Adrenal gland (tissue), 19 donors: Measurements from ENCODE around the gene TFCP2L1. TPM values are rescaled to one million over a fixed set of nuclear protein-coding genes. Genes with fewer than 3 reads are reported as not detected.
"Not testable (repeated sequence)": the region's sequence is repeated elsewhere in the genome, so short reads cannot be mapped to it uniquely, and the experiment has no call there.

Experiments used
- DNase-seq, 7 donors: peaks; one replicate each; pipeline ENCODE4 v3.0.0-alpha.2; 2019 to 2020
- H3K27ac ChIP-seq, 5 donors: fragments of 200-600 bp; sonication (generic) in 4 of 5; 1 replicate in 3 of 5; 2 replicates in 2 of 5; pipeline versions ENCODE4 v1.5.1 to v1.8.0; 2016 to 2020; ENCODE audit warnings: mild to moderate bottlenecking in 1 of 5
- H3K27me3 ChIP-seq: fragments of 200-600 bp; 2 replicates; pipeline ENCODE4 v1.8.0; 2021
- H3K36me3 ChIP-seq, 2 donors: fragments of 200-600 bp; replicated peaks in 1 of 2; 1 replicate in 1 of 2; 2 replicates in 1 of 2; pipeline versions ENCODE4 v1.5.1 to v1.8.0; 2018 to 2022
- H3K4me1 ChIP-seq, 2 donors: fragments of 200-600 bp; replicated peaks in 1 of 2; 1 replicate in 1 of 2; 2 replicates in 1 of 2; pipeline versions ENCODE4 v1.5.1 to v1.8.0; 2018 to 2021
- H3K4me3 ChIP-seq, 4 donors: fragments of 200-600 bp; sonication (generic) in 3 of 4; one replicate each; pipeline ENCODE4 v1.5.1; 2016 to 2018
- H3K9me3 ChIP-seq, 3 donors: fragments of 200-600 bp; sonication (generic) in 1 of 3; replicated peaks in 1 of 3; 1 replicate in 2 of 3; 2 replicates in 1 of 3; pipeline versions ENCODE4 v1.5.1 to v1.8.0; 2016 to 2021
- POLR2A ChIP-seq, 2 donors: fragments of 450-650 bp; IDR thresholded peaks; one replicate each; pipeline ENCODE4 v1.6.1; 2017; ENCODE audit warnings: antibody characterized with exemption in 2 of 2, mild to moderate bottlenecking in 2 of 2, moderate library complexity in 1 of 2
- WGBS, 4 donors: extraction: QIAGEN DNeasy Blood & Tissue Kit in 2 of 4; methylation state at CpG; one replicate each; pipeline versions ENCODE4 v1.1.5 to v1.1.7; 2013 to 2017; 5-methylcytosine and 5-hydroxymethylcytosine counted together
- intact Hi-C, 2 donors: fragments of 100-400 bp; cut with DNase I; formaldehyde crosslinking; loops; one replicate each; pipeline versions ENCODE4 v1.14.1 to v1.15.0; 2022 to 2023
- long read RNA-seq, 10 donors: library from polyadenylated mRNA in 3 of 10; unstranded in 2 of 10; stranded (forward) in 1 of 10; transcript quantifications; one replicate each; pipeline ENCODE4 v2.0.0 and lab custom pipeline, GENCODE V29; 2021 to 2026
- polyA plus RNA-seq, 3 donors: library from polyadenylated mRNA; stranded (reverse); fragments of 200-250 nt in 2 of 3; fragments of 350-450 nt in 1 of 3; fragmentation: Illumina TruSeq in 1 of 3; extraction: RNeasy Lipid Tissue Mini Kit (QIAGEN cat#74804) in 1 of 3; gene quantifications; one replicate each; pipeline ENCODE4 v1.2.3, GENCODE V29; 2013 to 2014
- total RNA-seq, 9 donors: library from RNA; depleted of rRNA in 4 of 9; stranded (reverse); fragments of >200 nt in 4 of 9; fragments of 120-200 nt in 1 of 9; fragmentation: NEBNext Ultra II Directional in 1 of 9; extraction: Animal tissue kit (Norgen Biotek cat#: 25700) in 1 of 9; gene quantifications; one replicate each; pipeline versions ENCODE4 v1.1.0 to v1.2.4, GENCODE V29; 2013 to 2023
- TF ChIP-seq, protein P1 (sequence below), 6 experiments: fragments of 450-650 bp in 4 of 6; fragments of 200-600 bp in 2 of 6; sonication (generic) in 1 of 6; IDR thresholded peaks; 1 replicate in 5 of 6; 2 replicates in 1 of 6; pipeline versions ENCODE4 v1.5.1 to v1.8.0; 2016 to 2021; ENCODE audit warnings: antibody characterized with exemption in 6 of 6, mild to moderate bottlenecking in 2 of 6, moderate library complexity in 1 of 6
- donor health status: healthy with polysubstance abuse.
- donor health status: Bipolar disorder and iron deficiency.
- donor health status: DM: yes; HTN: yes; CAD: no.
- donor health status: DM: no; HTN: no; CAD: no.
- donor health status: DM: no; HTN: no; CAD: no.
- donor health status: DM: yes; HTN: yes; CAD: no.

The TFCP2L1 gene, protein sequence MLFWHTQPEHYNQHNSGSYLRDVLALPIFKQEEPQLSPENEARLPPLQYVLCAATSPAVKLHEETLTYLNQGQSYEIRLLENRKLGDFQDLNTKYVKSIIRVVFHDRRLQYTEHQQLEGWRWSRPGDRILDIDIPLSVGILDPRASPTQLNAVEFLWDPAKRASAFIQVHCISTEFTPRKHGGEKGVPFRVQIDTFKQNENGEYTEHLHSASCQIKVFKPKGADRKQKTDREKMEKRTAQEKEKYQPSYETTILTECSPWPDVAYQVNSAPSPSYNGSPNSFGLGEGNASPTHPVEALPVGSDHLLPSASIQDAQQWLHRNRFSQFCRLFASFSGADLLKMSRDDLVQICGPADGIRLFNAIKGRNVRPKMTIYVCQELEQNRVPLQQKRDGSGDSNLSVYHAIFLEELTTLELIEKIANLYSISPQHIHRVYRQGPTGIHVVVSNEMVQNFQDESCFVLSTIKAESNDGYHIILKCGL
- total RNA-seq (1 to 10 TPM in 5 of 9 donors, under 1 TPM in 4; 0.22 to 2.5 (median 1.5) TPM), polyA plus RNA-seq (under 1 TPM; 0.17 to 0.97 (median 0.18) TPM)
- long read RNA-seq, donor 1, result 0 reads
- long read RNA-seq, donor 2, result 0 reads
- long read RNA-seq, donor 3, result 0 reads
- long read RNA-seq, donor 4, result 0 reads
- long read RNA-seq, donor 5, result 0 reads
- long read RNA-seq, donor 6, result 0 reads
- long read RNA-seq, donor 7, result 0 reads
- long read RNA-seq, donor 8, result 0 reads
- long read RNA-seq, donor 9, result 0 reads
- long read RNA-seq, donor 10, result 0 reads

GRCh38 chr2:121284463-121285449 lies at the start of gene TFCP2L1:
Gene TFCP2L1 (minus strand): TSS chr2:121285202. CDS start chr2:121285109, 93 bp downstream.
- intact Hi-C loops, result no loop called here
- no peak within 1 kb of the TSS for H3K27ac ChIP-seq

GRCh38 chr2:121333834-121334558 lies 49.0 kb upstream of the TFCP2L1 start:
- H3K27me3 ChIP-seq, result no peaks in the 10 kb centered on the region
- no peak overlapping the region for H3K4me3 ChIP-seq
- 71 to 89% (median 78%) methylated on average over 5 to 12 of the region's 12 CpGs for WGBS, 4 donors
- intact Hi-C loops, result no loop called here
- H3K4me1 ChIP-seq, result no peaks in the 10 kb centered on the region
- no peak for TF ChIP-seq POLR2A (IDR thresholded peaks at IDR 0.05)
- TF ChIP-seq, protein P1, sequence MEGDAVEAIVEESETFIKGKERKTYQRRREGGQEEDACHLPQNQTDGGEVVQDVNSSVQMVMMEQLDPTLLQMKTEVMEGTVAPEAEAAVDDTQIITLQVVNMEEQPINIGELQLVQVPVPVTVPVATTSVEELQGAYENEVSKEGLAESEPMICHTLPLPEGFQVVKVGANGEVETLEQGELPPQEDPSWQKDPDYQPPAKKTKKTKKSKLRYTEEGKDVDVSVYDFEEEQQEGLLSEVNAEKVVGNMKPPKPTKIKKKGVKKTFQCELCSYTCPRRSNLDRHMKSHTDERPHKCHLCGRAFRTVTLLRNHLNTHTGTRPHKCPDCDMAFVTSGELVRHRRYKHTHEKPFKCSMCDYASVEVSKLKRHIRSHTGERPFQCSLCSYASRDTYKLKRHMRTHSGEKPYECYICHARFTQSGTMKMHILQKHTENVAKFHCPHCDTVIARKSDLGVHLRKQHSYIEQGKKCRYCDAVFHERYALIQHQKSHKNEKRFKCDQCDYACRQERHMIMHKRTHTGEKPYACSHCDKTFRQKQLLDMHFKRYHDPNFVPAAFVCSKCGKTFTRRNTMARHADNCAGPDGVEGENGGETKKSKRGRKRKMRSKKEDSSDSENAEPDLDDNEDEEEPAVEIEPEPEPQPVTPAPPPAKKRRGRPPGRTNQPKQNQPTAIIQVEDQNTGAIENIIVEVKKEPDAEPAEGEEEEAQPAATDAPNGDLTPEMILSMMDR (IDR thresholded peaks at IDR 0.05), result no peak
- H3K36me3 ChIP-seq, result peaks cover 0 to 9% of the 10 kb centered on the region in 2 donors
- DNase-seq, result peak in 1 of 7 donors; percentile 25
- no peaks in the 10 kb centered on the region for H3K9me3 ChIP-seq
- H3K27ac ChIP-seq, result no peak overlapping the region

More at GRCh38 chr2:121284463-121285449, at the start of gene TFCP2L1:
- peak in 1 of 7 donors; percentile 15 for DNase-seq
- peaks cover 14% of the 10 kb centered on the region for H3K27me3 ChIP-seq
- H3K9me3 ChIP-seq, result no peaks in the 10 kb centered on the region
- no peaks in the 10 kb centered on the region for H3K36me3 ChIP-seq
- TF ChIP-seq, protein P1 (IDR thresholded peaks at IDR 0.05), result no peak
- TF ChIP-seq POLR2A (IDR thresholded peaks at IDR 0.05), result no peak
- peaks cover 0 to 13% of the 10 kb centered on the region in 2 donors for H3K4me1 ChIP-seq
- peak within 1 kb of the TSS in 2 of 4 donors; percentile 9 to 57 for H3K4me3 ChIP-seq
- WGBS, 4 donors, result 0 to 2% (median 1%) methylated on average over 16 to 119 of the region's 119 CpGs; no CpG with 5 or more reads in 1 of the 4 donors

- no peak overlapping the region for H3K4me3 ChIP-seq
- H3K36me3 ChIP-seq, result peaks cover 0 to 5% of the 10 kb centered on the region in 2 donors
- no peaks in the 10 kb centered on the region for H3K4me1 ChIP-seq
- TF ChIP-seq, protein P1 (IDR thresholded peaks at IDR 0.05), result no peak
- no peak for TF ChIP-seq POLR2A (IDR thresholded peaks at IDR 0.05)
- 70 to 83% (median 76%) methylated on average over 16 to 17 of the region's 17 CpGs for WGBS, 4 donors
- no peaks in the 10 kb centered on the region for H3K27me3 ChIP-seq
- no peaks in the 10 kb centered on the region for H3K9me3 ChIP-seq
- peak in 1 of 7 donors; percentile 30 for DNase-seq
- no peak overlapping the region for H3K27ac ChIP-seq
- intact Hi-C loops, result no loop called here
Observed at GRCh38 chr2:121333231-121333630, 48.2 kb upstream of the TFCP2L1 start.

DNA sequence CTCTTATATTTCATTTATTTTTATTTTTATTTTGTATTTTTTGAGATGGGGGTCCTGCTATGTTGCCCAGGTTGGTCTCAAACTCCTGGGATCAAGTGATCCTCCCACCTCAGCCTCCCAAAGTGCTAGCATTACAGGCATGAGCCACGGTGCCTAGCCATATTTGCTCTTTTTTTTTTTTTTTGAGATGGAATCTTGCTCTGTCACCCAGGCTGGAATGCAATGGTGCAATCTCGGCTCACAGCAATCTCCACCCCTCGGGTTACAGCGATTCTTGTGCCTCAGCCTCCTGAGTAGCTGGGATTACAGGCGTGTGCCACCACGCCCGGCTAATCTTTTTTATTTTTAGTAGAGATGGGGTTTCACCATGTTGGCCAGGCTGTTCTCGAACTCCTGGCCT lies 46.3 kb upstream of the TFCP2L1 start:
- intact Hi-C loops, H3K4me1 ChIP-seq, H3K27me3 ChIP-seq, H3K36me3 ChIP-seq, H3K27ac ChIP-seq, H3K4me3 ChIP-seq, H3K9me3 ChIP-seq: not testable (repeated sequence)
- DNase-seq, result peak in 2 of 7 donors; percentile 8 to 10
- 84 to 86% (median 85%) methylated on average over 8 of the region's 8 CpGs for WGBS, 4 donors
